Epithelial cell of esophagus (primary cell): Measurements from ENCODE around the gene XRCC5.

ENCODE experiments used
- DNase-seq: peaks from one replicate; pipeline ENCODE4 v3.0.0; 2010; ENCODE audit warnings: low read depth
- H3K4me3 ChIP-seq: 2 replicates; pipeline ENCODE4 v1.5.1; 2011; ENCODE audit warnings: mild to moderate bottlenecking, low read length, control low read depth
- TF ChIP-seq, protein P1 (sequence below): IDR thresholded peaks from 2 replicates; pipeline ENCODE4 v1.5.1; 2011; ENCODE audit warnings: low read depth, mild to moderate bottlenecking, low read length, control low read depth, inconsistent platforms; ENCODE audit not compliant: insufficient read depth; ENCODE audit errors: missing control alignments

The XRCC5 gene

DNA sequence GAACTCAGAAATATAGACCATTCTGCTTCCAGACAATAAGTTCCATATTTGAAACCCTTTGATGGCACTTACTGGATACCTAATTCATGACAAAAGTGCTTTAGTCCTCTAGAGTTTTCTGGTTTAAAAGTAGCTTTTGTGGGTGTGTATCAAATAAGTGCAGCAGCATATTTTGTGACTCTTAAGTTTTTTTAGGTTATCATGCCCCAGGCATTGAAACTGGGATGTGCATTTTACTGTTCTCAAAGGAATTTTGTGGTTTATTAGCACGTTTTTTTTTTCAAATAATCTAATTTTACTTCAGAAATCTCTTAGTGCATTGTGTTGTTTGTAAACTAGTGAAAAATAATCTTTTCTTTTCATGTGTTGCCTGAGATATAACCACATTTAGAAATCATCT, 1.5 kb downstream of the XRCC5 start:
- TF ChIP-seq, protein P1, sequence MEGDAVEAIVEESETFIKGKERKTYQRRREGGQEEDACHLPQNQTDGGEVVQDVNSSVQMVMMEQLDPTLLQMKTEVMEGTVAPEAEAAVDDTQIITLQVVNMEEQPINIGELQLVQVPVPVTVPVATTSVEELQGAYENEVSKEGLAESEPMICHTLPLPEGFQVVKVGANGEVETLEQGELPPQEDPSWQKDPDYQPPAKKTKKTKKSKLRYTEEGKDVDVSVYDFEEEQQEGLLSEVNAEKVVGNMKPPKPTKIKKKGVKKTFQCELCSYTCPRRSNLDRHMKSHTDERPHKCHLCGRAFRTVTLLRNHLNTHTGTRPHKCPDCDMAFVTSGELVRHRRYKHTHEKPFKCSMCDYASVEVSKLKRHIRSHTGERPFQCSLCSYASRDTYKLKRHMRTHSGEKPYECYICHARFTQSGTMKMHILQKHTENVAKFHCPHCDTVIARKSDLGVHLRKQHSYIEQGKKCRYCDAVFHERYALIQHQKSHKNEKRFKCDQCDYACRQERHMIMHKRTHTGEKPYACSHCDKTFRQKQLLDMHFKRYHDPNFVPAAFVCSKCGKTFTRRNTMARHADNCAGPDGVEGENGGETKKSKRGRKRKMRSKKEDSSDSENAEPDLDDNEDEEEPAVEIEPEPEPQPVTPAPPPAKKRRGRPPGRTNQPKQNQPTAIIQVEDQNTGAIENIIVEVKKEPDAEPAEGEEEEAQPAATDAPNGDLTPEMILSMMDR: no peak
- H3K4me3 ChIP-seq: peak overlapping the region; percentile 96
- no peak for DNase-seq

- H3K4me3 ChIP-seq: no peak overlapping the region
- TF ChIP-seq, protein P1: no peak
- DNase-seq: no peak
Measured at GRCh38 chr2:216111122-216111521, 2.0 kb downstream of the XRCC5 start.

- H3K4me3 ChIP-seq: no peak overlapping the region
- DNase-seq: no peak
- TF ChIP-seq, protein P1: no peak
Measured at GRCh38 chr2:216112926-216113325, 3.8 kb downstream of the XRCC5 start.

GRCh38 chr2:216113572-216113971, 4.4 kb downstream of the XRCC5 start:
- DNase-seq: no peak
- no peak overlapping the region for H3K4me3 ChIP-seq
- TF ChIP-seq, protein P1: no peak

- no peak overlapping the region for H3K4me3 ChIP-seq
- no peak for DNase-seq
- TF ChIP-seq, protein P1: no peak
Measured at GRCh38 chr2:216114382-216114713, 5.2 kb downstream of the XRCC5 start.

GRCh38 chr2:216114714-216115531, 5.8 kb downstream of the XRCC5 start:
- DNase-seq: peak; percentile 99
- TF ChIP-seq, protein P1: peak; percentile 80
- H3K4me3 ChIP-seq: peak overlapping the region; percentile 74

DNA sequence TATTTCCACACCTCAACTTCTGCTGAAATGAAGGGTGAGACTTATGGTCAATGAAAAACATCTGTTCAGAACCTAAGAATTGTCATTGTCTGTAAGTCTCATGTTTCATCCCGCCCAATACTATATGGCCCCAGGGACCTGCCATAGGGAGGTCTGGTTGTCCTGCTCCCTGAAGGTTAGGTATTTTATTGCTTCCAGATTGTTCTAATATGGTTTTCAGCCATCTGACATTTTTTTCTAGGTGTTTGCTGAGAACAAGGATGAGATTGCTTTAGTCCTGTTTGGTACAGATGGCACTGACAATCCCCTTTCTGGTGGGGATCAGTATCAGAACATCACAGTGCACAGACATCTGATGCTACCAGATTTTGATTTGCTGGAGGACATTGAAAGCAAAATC, 7.3 kb downstream of the XRCC5 start:
- no peak for DNase-seq
- H3K4me3 ChIP-seq: no peak overlapping the region
- TF ChIP-seq, protein P1: no peak
